ENCODE measurements around the gene ECM2.

ECM2 gene

DNA sequence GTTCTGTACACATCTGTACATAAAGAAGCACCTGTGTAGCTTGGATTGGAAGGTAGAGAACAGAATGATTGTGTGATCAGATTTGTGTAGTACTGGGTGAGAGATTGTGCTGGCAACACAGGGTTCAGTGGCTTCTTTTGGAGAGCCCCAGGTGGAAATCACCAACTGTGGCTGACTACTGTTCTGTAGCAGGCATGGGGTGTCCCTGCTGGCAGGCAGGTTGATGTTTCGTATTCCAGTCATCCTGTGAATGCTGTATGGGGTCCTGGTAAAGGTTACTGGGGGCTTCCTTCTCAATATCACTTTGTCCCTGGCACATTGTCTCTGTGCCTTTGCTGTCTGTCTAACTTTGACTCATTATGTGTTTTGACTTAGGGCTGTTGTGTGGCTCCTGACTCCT lies 58.8 kb downstream of the ECM2 start:
- TF ChIP-seq FOXP2 (optimal IDR thresholded peaks at IDR 0.05; ENCODE audit: borderline replicate concordance, extremely low read depth, extremely low read length, insufficient read depth) (no peak), TAF1 (IDR thresholded peaks at IDR 0.05; ENCODE audit: borderline replicate concordance, insufficient read depth, low read length) (no peak), POLR2AphosphoS5 (IDR thresholded peaks at IDR 0.05; ENCODE audit: low read depth, low read length) (no peak), SIN3A (IDR thresholded peaks at IDR 0.05; ENCODE audit: borderline replicate concordance, insufficient read depth, low read length) (no peak)
- TF ChIP-seq, protein P1, sequence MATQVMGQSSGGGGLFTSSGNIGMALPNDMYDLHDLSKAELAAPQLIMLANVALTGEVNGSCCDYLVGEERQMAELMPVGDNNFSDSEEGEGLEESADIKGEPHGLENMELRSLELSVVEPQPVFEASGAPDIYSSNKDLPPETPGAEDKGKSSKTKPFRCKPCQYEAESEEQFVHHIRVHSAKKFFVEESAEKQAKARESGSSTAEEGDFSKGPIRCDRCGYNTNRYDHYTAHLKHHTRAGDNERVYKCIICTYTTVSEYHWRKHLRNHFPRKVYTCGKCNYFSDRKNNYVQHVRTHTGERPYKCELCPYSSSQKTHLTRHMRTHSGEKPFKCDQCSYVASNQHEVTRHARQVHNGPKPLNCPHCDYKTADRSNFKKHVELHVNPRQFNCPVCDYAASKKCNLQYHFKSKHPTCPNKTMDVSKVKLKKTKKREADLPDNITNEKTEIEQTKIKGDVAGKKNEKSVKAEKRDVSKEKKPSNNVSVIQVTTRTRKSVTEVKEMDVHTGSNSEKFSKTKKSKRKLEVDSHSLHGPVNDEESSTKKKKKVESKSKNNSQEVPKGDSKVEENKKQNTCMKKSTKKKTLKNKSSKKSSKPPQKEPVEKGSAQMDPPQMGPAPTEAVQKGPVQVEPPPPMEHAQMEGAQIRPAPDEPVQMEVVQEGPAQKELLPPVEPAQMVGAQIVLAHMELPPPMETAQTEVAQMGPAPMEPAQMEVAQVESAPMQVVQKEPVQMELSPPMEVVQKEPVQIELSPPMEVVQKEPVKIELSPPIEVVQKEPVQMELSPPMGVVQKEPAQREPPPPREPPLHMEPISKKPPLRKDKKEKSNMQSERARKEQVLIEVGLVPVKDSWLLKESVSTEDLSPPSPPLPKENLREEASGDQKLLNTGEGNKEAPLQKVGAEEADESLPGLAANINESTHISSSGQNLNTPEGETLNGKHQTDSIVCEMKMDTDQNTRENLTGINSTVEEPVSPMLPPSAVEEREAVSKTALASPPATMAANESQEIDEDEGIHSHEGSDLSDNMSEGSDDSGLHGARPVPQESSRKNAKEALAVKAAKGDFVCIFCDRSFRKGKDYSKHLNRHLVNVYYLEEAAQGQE (IDR thresholded peaks at IDR 0.05; ENCODE audit: insufficient read depth in 1 of 2, low read depth in 2 of 2, low read length in 2 of 2) = no peak

DNA sequence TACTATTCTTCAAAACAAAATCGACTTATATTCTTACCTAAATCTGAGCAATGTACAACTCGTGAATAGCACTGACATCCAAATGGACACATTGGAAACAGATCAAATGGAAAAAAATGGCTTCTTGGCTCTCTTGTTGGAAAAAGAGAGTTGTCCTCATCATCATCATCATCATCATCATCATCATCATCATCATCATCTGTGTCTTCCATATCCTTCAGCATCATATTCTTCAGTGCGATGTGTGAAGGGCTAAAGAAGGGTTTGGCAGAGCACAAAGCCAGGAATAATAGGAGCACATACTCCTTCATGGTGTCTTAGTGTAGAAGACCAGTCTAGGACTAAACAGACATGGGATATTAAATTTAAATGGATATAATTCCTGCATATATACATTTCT lies 61.2 kb downstream of the ECM2 start:
- TF ChIP-seq SIN3A (IDR thresholded peaks at IDR 0.05; ENCODE audit: borderline replicate concordance, insufficient read depth, low read length) = no peak
- TF ChIP-seq TAF1 (IDR thresholded peaks at IDR 0.05; ENCODE audit: borderline replicate concordance, insufficient read depth, low read length) = no peak
- TF ChIP-seq FOXP2 (optimal IDR thresholded peaks at IDR 0.05; ENCODE audit: borderline replicate concordance, extremely low read depth, extremely low read length, insufficient read depth) = no peak
- no peak for TF ChIP-seq POLR2AphosphoS5 (IDR thresholded peaks at IDR 0.05; ENCODE audit: low read depth, low read length)
- TF ChIP-seq, protein P1 (IDR thresholded peaks at IDR 0.05; ENCODE audit: insufficient read depth in 1 of 2, low read depth in 2 of 2, low read length in 2 of 2) = no peak

DNA sequence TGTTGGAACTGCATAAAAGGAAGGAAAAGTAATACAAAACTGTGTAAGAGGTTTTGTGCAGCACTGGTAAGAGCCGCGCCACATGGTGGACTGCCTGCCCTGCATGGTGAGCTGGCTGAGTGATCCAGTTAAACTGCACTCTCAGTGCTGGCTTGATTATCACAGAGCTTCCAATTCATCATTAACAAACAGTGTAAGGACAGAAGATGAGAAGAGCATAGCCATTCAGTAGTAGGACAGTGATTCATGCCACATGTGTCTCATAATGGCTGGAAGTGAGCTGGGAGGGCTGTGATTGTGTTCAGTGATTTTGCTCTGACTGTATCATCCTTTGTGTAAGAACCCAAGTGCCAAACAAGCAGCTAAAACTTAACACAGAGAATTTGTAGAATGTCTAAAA lies 67.6 kb downstream of the ECM2 start:
- TF ChIP-seq SIN3A (IDR thresholded peaks at IDR 0.05; ENCODE audit: borderline replicate concordance, insufficient read depth, low read length) (no peak), POLR2AphosphoS5 (IDR thresholded peaks at IDR 0.05; ENCODE audit: low read depth, low read length) (no peak), TAF1 (IDR thresholded peaks at IDR 0.05; ENCODE audit: borderline replicate concordance, insufficient read depth, low read length) (no peak), FOXP2 (optimal IDR thresholded peaks at IDR 0.05; ENCODE audit: borderline replicate concordance, extremely low read depth, extremely low read length, insufficient read depth) (no peak)
- TF ChIP-seq, protein P1 (IDR thresholded peaks at IDR 0.05; ENCODE audit: insufficient read depth in 1 of 2, low read depth in 2 of 2, low read length in 2 of 2) = no peak

DNA sequence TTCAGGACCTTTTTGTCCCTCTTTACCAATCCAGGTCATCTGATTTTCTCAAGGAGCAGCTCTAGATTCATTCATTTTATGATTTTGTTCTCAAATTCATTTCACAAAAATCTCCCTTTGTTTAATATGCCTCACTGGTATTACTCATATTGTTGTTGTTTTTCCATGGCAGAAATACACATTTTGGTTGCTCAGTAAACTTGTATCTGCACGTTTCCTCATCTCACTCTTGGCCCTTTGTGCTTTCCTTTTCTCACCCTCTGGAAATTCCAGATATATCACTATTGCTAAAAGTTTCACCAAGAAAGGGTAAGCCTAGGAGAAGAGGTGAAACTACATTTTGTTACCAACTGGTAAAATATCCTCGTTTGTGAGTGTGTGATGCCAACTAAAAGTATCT lies 68.3 kb downstream of the ECM2 start:
- TF ChIP-seq, protein P1 (IDR thresholded peaks at IDR 0.05; ENCODE audit: insufficient read depth in 1 of 2, low read depth in 2 of 2, low read length in 2 of 2) = no peak
- TF ChIP-seq FOXP2 (optimal IDR thresholded peaks at IDR 0.05; ENCODE audit: borderline replicate concordance, extremely low read depth, extremely low read length, insufficient read depth) = no peak
- no peak for TF ChIP-seq SIN3A (IDR thresholded peaks at IDR 0.05; ENCODE audit: borderline replicate concordance, insufficient read depth, low read length)
- TF ChIP-seq POLR2AphosphoS5 (IDR thresholded peaks at IDR 0.05; ENCODE audit: low read depth, low read length) = no peak
- TF ChIP-seq TAF1 (IDR thresholded peaks at IDR 0.05; ENCODE audit: borderline replicate concordance, insufficient read depth, low read length) = no peak

DNA sequence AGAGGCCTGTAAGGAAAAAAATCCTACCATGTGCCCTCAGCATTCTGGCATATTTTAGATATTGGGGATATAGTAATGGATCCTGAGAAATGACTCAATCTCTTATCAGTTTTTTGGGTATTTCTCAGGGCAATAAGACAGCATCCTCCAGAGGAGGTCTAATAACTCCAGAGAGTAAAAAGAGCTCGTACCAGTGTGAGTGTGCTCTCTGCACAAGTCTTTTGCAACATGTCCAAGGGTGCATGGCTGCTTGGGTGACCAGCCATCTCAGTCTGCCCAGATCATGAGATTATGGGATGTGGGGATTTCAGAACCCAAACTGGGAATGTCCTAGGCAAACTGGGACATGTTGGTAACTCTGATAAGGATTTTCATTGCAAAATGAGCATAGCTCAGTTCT lies 68.7 kb downstream of the ECM2 start:
- TF ChIP-seq SIN3A (IDR thresholded peaks at IDR 0.05; ENCODE audit: borderline replicate concordance, insufficient read depth, low read length) = no peak
- TF ChIP-seq POLR2AphosphoS5 (IDR thresholded peaks at IDR 0.05; ENCODE audit: low read depth, low read length) = no peak
- TF ChIP-seq, protein P1 (IDR thresholded peaks at IDR 0.05; ENCODE audit: insufficient read depth in 1 of 2, low read depth in 2 of 2, low read length in 2 of 2) = no peak
- TF ChIP-seq TAF1 (IDR thresholded peaks at IDR 0.05; ENCODE audit: borderline replicate concordance, insufficient read depth, low read length) = no peak
- TF ChIP-seq FOXP2 (optimal IDR thresholded peaks at IDR 0.05; ENCODE audit: borderline replicate concordance, extremely low read depth, extremely low read length, insufficient read depth) = no peak

Data from PFSK-1 (cell line).